ENCODE measurements around the gene PSMD3. TPM values are rescaled to one million over a fixed set of nuclear protein-coding genes. Genes with fewer than 3 reads are reported as not detected.
"Not testable (repeated sequence)": the region's sequence is repeated elsewhere in the genome, so short reads cannot be mapped to it uniquely, and the experiment has no call there.

The PSMD3 gene
- total RNA-seq, 1 donor from 2014 or later = 193 TPM

GRCh38 chr17:40012017-40012647, 31.5 kb downstream of the PSMD3 start:
- not testable (repeated sequence) for DNase-seq (ENCODE audit: low spot score); H3K27ac Mint-ChIP-seq; H3K9me3 Mint-ChIP-seq; H3K27me3 Mint-ChIP-seq (ENCODE audit: low read depth); H3K36me3 Mint-ChIP-seq (ENCODE audit: low read depth); H3K4me1 Mint-ChIP-seq (ENCODE audit: low read depth); H3K4me3 Mint-ChIP-seq (ENCODE audit: low read depth)
- intact Hi-C loops (cut with micrococcal nuclease) = loop anchor here (5.0 to 10.0 kb wide), 2 partner anchors 100 to 163 kb away; partner anchors contain the start of gene RAPGEFL1

- Mint-ChIP-seq H3K4me3 (ENCODE audit: low read depth) (no peak overlapping the region), H3K9me3 (no peaks in the 10 kb centered on the region), H3K36me3 (ENCODE audit: low read depth) (peaks cover 5% of the 10 kb centered on the region), H3K4me1 (ENCODE audit: low read depth) (peaks cover 5% of the 10 kb centered on the region), H3K27ac (no peak overlapping the region), H3K27me3 (ENCODE audit: low read depth) (peaks cover 2% of the 10 kb centered on the region)
- DNase-seq (ENCODE audit: low spot score) = no peak
- intact Hi-C loops (cut with micrococcal nuclease) = loop anchor here (5.0 to 10.0 kb wide), 2 partner anchors 98 to 160 kb away; partner anchors contain the start of gene RAPGEFL1
Observed at GRCh38 chr17:40014375-40014980, 33.9 kb downstream of the PSMD3 start.

- H3K27ac Mint-ChIP-seq = no peak within 1 kb of the TSS
- H3K4me1 Mint-ChIP-seq (ENCODE audit: low read depth) = peaks cover 5% of the 10 kb centered on the region
- intact Hi-C loops (cut with micrococcal nuclease) = loop anchor here (10.0 kb wide), 1 partner anchor 160 kb away; the partner anchor contains the start of gene RAPGEFL1
- H3K27me3 Mint-ChIP-seq (ENCODE audit: low read depth) = peaks cover 2% of the 10 kb centered on the region
- H3K36me3 Mint-ChIP-seq (ENCODE audit: low read depth) = peaks cover 11% of the 10 kb centered on the region
- H3K9me3 Mint-ChIP-seq = no peaks in the 10 kb centered on the region
- no peak within 1 kb of the TSS for H3K4me3 Mint-ChIP-seq (ENCODE audit: low read depth)
- no peak for DNase-seq (ENCODE audit: low spot score)
Observed at GRCh38 chr17:40015005-40015997, 34.7 kb downstream of the PSMD3 start, which contains the start of gene CSF3. Gene CSF3, plus strand, starts transcription at chr17:40015440. Its CDS starts 35 bp downstream, at chr17:40015475.

- peaks cover 2% of the 10 kb centered on the region for H3K27me3 Mint-ChIP-seq (ENCODE audit: low read depth)
- no peak overlapping the region for H3K27ac Mint-ChIP-seq
- intact Hi-C loops (cut with micrococcal nuclease) = loop anchor here (10.0 kb wide), 1 partner anchor 159 kb away; the partner anchor contains the start of gene RAPGEFL1
- H3K9me3 Mint-ChIP-seq = no peaks in the 10 kb centered on the region
- no peak for DNase-seq (ENCODE audit: low spot score)
- peaks cover 17% of the 10 kb centered on the region for H3K36me3 Mint-ChIP-seq (ENCODE audit: low read depth)
- peaks cover 5% of the 10 kb centered on the region for H3K4me1 Mint-ChIP-seq (ENCODE audit: low read depth)
- no peak overlapping the region for H3K4me3 Mint-ChIP-seq (ENCODE audit: low read depth)
Observed at GRCh38 chr17:40015998-40016985, 35.7 kb downstream of the PSMD3 start.

GRCh38 chr17:40017422-40018080, 36.9 kb downstream of the PSMD3 start:
- H3K9me3 Mint-ChIP-seq = no peaks in the 10 kb centered on the region
- H3K4me3 Mint-ChIP-seq (ENCODE audit: low read depth) = no peak overlapping the region
- no peak overlapping the region for H3K27ac Mint-ChIP-seq
- H3K4me1 Mint-ChIP-seq (ENCODE audit: low read depth) = peaks cover 5% of the 10 kb centered on the region
- no peak for DNase-seq (ENCODE audit: low spot score)
- H3K36me3 Mint-ChIP-seq (ENCODE audit: low read depth) = peaks cover 24% of the 10 kb centered on the region
- peaks cover 2% of the 10 kb centered on the region for H3K27me3 Mint-ChIP-seq (ENCODE audit: low read depth)
- intact Hi-C loops (cut with micrococcal nuclease) = loop anchor here (10.0 kb wide), 1 partner anchor 157 kb away; the partner anchor contains the start of gene RAPGEFL1

DNA sequence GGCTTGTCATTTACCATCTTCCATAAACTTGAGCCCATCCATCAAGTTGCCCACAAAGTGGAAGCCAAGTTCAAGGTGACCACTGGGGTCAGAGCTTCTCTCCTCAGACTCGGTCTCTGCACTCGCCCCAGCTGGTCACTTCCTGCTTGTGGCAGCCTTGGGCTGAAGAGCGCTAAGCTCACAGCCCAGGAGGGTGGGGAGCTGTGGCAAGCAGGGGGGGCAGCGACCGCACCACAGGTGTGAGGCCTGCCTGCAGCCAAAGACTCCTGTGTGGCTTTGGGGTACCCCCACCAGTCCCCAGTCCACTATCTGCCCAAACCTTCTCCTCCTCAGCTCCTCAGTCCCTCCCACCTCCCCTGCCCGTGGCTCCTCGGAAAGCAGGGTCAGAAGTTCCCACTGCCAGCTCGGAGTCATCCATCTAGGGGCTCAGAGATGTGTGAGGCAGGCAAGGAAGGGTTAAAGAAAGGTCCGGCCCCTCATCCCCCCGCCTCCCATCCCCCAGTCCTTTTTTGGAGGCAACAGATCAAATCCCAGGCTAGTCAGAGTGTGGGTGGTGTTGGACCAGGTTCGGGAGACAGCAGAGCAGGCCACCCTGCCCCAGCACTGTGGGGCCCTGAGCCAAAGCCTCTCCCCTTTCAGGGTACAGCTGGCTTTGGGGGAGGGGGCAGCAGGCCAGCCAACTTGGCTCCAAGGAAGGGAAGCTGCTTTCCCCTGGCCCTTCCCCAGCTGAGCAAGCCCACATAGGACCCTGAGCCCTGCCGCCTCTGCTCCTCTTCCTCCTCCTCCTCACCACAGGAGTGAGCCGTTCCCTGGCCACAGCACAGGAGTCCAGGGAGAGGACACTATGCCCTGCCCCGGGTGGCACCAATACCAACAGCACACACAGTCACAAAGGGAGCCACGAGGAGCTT, 37.9 kb downstream of the PSMD3 start:
- peaks cover 4% of the 10 kb centered on the region for H3K4me1 Mint-ChIP-seq (ENCODE audit: low read depth)
- no peak overlapping the region for H3K4me3 Mint-ChIP-seq (ENCODE audit: low read depth)
- H3K27me3 Mint-ChIP-seq (ENCODE audit: low read depth) = peaks cover 2% of the 10 kb centered on the region
- intact Hi-C loops (cut with micrococcal nuclease) = loop anchor here (10.0 kb wide), 1 partner anchor 156 kb away; the partner anchor contains the start of gene RAPGEFL1
- peaks cover 25% of the 10 kb centered on the region for H3K36me3 Mint-ChIP-seq (ENCODE audit: low read depth)
- DNase-seq (ENCODE audit: low spot score) = no peak
- H3K9me3 Mint-ChIP-seq = no peaks in the 10 kb centered on the region
- H3K27ac Mint-ChIP-seq = no peak overlapping the region

GRCh38 chr17:40019140-40019991, 38.8 kb downstream of the PSMD3 start:
- Mint-ChIP-seq H3K27me3 (ENCODE audit: low read depth) (no peaks in the 10 kb centered on the region), H3K4me1 (ENCODE audit: low read depth) (no peaks in the 10 kb centered on the region), H3K9me3 (no peaks in the 10 kb centered on the region), H3K4me3 (ENCODE audit: low read depth) (no peak overlapping the region), H3K27ac (no peak overlapping the region), H3K36me3 (ENCODE audit: low read depth) (peaks cover 29% of the 10 kb centered on the region)
- intact Hi-C loops (cut with micrococcal nuclease) = loop anchor here (10.0 kb wide), 1 partner anchor 155 kb away; the partner anchor contains the start of gene RAPGEFL1
- DNase-seq (ENCODE audit: low spot score) = no peak

DNA sequence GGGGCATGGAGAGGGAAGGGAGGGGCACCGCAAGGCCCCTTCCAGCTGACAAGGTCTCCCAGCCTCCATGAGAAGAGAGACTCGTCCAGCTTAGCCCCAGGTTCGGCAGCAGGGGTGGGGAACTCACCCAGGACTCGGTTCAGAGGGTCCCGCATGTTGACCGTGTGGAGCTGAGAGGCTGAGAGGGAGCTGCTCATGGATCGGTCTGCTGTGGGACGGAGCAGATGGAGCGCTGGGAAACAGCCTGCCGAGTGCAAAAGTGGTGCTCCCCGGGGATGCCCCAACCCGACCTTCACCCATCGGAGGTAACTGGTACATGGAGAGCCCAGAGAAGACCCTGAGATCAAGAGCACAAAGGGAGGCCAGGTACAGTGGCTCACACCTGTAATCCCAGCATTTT, 39.5 kb downstream of the PSMD3 start:
- Mint-ChIP-seq H3K27ac (no peak overlapping the region), H3K4me3 (ENCODE audit: low read depth) (no peak overlapping the region), H3K9me3 (no peaks in the 10 kb centered on the region), H3K27me3 (ENCODE audit: low read depth) (no peaks in the 10 kb centered on the region), H3K36me3 (ENCODE audit: low read depth) (peaks cover 34% of the 10 kb centered on the region), H3K4me1 (ENCODE audit: low read depth) (no peaks in the 10 kb centered on the region)
- no peak for DNase-seq (ENCODE audit: low spot score)
- intact Hi-C loops (cut with micrococcal nuclease) = no loop called here

- Mint-ChIP-seq H3K27me3 (ENCODE audit: low read depth) (no peaks in the 10 kb centered on the region), H3K36me3 (ENCODE audit: low read depth) (peaks cover 46% of the 10 kb centered on the region), H3K9me3 (no peaks in the 10 kb centered on the region), H3K27ac (no peak overlapping the region), H3K4me1 (ENCODE audit: low read depth) (peaks cover 9% of the 10 kb centered on the region), H3K4me3 (ENCODE audit: low read depth) (no peak overlapping the region)
- intact Hi-C loops (cut with micrococcal nuclease) = no loop called here
- DNase-seq (ENCODE audit: low spot score) = no peak
Observed at GRCh38 chr17:40021451-40021971, 40.9 kb downstream of the PSMD3 start.

DNA sequence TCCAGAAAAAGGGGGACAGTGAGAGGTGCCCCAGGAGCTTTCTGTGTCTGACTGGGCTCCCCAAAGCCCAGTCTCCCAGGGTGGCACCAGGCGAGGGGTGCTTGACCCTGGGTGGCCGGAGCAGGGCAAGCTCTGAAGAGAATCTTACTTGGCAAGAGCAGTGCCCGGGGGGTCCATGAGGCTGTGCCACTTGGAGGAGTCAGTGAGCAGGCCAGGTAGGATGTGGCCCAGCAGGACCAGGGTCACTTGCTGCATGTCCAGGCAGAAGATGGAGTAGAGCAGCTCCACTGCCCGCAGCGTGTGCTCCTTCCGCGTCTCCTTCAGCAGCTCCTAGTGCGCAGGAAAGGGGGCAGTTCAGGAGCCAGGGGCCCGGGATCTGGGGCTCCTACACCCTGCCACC, 41.9 kb downstream of the PSMD3 start:
- Mint-ChIP-seq H3K9me3 (no peaks in the 10 kb centered on the region), H3K27ac (no peak overlapping the region), H3K36me3 (ENCODE audit: low read depth) (peaks cover 53% of the 10 kb centered on the region), H3K27me3 (ENCODE audit: low read depth) (no peaks in the 10 kb centered on the region), H3K4me3 (ENCODE audit: low read depth) (no peak overlapping the region), H3K4me1 (ENCODE audit: low read depth) (peaks cover 15% of the 10 kb centered on the region)
- DNase-seq (ENCODE audit: low spot score) = no peak
- intact Hi-C loops (cut with micrococcal nuclease) = no loop called here
